HG02759 (cell line): ENCODE results near the gene IGF2BP1.
"Not testable (repeated sequence)": the region's sequence is repeated elsewhere in the genome, so short reads cannot be mapped to it uniquely, and the experiment has no call there.

Experiments
- ATAC-seq: cut with Tn5 transposase; IDR thresholded peaks from one replicate; pipeline ENCODE4 v1.9.1; 2021; ENCODE audit warnings: mild to moderate bottlenecking, moderate library complexity; ENCODE audit not compliant: unreplicated experiment

IGF2BP1 gene

DNA sequence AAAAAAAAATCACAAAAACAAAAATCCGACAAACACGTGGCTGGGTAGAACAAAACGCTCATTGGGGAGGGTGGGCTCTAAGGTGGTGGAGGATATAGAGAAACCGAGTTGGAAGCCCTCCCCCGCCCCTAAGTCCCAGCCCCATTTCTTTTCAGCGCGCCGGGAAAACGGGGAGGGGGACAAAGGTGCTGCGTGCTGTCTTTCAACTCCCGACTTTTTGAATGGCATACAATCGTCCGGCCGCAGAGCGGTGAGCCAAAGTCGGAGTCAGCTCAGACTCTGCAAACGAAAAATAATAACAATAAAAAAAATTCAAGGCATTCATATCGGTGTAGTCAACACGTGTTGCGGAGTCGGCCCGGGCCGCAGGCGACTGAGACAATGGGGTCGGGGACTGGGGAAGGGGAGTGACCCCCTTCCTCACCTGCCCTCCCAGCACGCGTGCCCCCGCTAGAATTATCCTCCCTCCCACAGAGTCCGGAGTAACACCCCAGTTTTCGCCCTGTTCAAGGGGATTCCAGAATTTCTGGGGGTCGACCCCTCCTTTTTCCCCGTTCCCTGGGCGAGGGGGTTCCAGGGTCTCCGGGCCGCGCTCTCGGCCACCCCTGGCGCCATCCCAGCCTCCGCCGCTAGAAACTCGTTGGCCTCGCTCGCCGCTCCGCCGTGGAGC, 1.7 kb upstream of the IGF2BP1 start:
- ATAC-seq = no peak

DNA sequence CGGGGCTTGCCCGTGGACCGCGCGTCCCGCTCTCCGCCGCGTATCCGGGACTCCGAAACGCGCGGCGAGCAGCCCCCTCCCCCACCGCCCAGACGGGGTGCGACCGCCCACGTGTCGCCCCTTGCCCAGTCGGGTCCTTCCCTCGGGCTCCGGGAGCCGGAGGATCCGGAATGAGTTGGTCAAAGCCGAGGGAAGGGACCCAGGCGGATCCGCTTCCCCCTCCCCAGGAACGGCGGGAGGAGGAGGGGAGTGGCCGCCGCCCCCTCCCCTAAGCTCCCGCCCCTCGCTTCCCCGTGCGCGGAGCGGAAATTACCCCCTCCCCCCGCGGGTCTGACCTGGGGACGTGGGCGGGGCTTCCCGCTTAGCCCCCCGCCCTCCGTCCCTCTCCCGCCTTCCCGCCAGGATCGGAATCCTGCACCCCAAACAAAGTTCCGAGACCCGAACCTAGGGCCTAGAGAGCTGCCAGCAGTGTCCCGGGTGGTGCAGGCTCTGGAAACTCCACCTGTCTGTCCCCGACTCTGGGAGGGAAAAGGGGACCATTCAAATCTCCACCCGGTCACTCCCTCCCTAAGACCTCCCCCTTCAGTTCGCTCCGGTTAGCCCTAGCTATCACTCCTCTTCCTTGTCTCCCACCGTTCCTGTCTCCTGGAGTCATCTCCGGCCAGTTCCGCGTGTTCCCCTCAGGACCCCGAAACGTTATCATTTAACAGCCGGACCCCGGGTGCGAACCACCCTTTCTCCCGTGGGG, 1.0 kb upstream of the IGF2BP1 start:
- no peak for ATAC-seq

DNA sequence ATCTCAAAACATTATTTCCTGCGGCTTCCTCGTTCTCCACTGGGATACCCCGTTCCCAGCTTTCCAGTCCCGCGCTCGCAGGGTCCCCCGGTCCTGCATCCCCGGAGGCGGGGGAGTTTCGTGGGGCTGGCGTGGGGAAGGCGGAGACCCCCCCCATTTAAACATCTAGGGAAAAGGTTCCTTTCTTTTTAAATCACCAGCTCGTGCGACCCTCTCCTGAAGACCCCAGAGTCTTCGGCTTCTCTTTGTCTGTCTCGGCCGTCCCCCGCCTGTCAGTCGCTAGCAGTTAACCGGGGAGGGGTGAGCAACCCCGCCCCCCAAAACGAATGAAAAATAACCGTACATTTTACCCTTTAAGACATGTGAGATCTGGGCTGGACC, 473 bp upstream of the IGF2BP1 start:
- no peak for ATAC-seq

DNA sequence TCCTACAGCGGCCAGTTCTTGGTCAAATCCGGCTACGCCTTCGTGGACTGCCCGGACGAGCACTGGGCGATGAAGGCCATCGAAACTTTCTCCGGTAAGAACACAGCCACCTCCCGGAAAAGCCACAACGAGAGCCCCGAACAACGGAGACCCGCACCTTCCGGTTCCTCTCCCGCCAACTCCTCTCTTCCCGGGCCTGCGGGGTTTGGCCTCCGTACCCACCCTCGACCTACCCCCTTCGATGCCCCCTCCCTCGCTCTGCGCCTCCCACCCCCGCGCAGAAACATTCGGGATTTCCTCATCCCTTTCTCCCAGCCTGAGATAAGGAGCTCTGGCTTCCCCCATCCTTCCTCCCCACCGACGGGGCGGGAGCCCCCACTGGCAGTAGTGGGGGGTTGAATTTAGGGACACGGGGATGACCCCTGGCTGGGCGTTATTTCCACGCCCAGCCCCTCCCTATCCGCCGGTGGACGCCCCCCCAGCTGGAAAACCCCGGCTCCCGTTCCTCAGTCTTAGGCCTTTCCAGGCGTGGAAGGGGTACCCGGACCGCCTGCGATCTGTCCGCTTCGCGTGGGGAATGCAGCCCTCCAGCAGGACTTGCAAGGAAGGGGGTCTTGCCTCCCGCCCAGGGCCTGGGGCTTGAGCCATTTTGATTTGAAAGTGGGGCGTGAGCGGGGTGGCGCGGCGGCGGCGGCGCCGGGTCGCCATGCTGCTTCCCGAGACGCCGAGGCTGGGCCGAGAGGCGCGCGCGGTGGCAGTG, 822 bp downstream of the IGF2BP1 start:
- ATAC-seq = no peak

DNA sequence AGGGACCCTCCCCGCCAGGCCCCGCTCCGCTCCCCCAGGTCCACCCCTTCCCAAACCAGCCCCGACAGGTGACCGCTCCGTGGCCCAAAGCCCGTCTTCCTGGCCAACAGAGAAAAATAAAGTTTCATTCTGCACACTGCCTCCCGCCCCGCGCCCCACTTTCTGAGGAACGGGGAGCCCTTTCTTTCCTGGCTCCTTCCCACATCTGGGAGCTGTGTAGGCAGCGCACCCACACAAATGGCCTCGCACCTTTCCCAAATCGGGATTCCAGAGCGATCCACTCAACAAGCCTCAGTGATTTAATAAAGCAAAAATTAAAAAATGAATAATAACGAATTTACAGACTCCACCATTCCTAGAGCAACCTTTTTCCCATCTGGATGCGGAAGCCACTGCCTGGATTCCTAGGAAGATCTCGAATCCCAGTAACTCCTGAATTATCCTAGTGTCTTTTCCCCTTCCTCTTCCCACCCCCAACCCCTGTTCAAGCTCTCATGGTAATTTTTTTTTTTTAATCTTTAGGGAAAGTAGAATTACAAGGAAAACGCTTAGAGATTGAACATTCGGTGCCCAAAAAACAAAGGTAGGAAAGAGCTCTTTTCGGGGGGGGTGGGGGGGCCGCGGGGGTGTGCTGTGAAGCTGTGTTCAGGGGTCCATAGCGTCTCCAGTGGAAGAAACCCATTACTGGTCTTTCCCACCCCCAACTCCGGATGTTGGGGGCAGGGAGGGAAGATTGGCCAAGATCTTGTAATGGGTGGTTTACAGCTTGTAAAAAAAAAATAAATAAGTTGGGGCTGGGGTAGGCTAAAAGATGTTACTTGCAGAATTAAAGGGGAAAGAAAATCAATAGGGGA, 1.6 kb downstream of the IGF2BP1 start:
- no peak for ATAC-seq

DNA sequence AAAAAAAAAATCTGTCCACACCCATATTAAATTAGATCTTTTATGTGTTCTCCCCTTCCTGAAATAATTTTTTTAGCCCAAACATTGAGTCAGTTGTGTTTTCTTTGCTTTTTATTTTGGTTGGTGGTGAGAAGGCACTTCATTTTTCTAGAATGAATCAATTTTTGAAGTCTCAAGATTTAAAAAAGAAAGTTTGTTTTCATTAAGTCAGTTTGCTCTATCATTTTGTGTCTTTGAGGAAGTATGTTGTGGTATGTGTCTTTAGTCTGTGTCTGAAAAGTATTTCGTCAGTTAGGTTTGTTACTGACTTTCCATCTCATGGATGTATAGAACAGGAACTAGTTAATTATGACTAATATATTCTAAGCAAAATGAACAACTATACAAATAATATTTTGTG, 3.8 kb downstream of the IGF2BP1 start:
- no peak for ATAC-seq

DNA sequence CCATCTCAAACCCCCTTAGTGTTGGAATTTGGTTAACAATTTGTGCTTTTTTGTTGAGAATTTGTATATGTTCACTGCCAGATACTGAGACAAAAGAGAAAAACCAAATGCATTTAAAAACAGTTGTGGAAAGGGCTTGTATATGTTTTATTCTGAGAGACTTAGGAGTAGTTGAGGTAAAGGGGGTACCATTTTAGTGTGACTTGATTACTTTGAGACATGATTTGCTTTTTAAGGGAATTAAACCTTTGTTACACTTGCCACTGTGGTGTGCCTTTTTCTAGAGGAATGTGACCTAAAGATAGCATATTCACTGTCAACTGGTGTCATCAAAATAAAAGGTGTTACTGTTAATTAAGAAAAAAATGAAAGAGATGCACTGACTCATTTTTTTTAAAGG, 4.5 kb downstream of the IGF2BP1 start:
- ATAC-seq = no peak

DNA sequence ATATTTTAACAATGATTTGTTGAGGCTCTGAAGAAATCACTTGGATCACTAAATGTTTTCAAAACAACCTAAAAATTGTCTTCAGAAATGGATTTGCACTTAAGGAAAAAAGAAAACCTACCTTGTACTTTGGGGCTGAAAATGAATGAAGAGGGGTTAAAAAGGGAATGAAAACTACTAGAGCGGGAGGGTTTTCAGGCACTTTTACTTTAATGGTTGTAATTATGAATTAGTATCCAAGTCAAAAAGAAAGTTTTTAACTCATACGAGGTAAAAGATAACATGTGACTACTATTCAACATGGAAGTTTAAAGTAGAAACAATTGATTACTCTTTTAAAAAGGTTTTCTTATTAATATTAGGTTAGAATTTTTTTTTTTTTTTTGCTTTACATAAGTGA, 5.1 kb downstream of the IGF2BP1 start:
- ATAC-seq = no peak

DNA sequence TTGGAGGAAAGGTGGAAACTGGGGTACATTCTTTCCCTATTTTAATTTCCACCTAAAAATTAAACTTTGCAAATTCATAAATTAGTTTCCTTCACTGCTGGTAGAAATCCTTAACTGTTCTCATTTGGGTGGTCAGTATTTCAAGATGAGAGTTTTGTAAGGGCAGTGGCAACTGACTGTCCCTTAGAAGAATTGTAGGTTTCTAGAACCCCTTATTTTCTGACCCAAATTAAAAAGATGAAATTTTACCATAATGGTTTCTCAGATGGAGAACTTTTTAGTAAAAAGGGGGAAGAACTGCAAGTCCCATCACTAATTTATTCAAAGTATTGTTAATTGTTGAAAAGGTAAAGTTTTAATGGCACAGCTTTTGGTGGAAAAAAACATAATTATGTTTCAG, 5.6 kb downstream of the IGF2BP1 start:
- ATAC-seq = no peak

DNA sequence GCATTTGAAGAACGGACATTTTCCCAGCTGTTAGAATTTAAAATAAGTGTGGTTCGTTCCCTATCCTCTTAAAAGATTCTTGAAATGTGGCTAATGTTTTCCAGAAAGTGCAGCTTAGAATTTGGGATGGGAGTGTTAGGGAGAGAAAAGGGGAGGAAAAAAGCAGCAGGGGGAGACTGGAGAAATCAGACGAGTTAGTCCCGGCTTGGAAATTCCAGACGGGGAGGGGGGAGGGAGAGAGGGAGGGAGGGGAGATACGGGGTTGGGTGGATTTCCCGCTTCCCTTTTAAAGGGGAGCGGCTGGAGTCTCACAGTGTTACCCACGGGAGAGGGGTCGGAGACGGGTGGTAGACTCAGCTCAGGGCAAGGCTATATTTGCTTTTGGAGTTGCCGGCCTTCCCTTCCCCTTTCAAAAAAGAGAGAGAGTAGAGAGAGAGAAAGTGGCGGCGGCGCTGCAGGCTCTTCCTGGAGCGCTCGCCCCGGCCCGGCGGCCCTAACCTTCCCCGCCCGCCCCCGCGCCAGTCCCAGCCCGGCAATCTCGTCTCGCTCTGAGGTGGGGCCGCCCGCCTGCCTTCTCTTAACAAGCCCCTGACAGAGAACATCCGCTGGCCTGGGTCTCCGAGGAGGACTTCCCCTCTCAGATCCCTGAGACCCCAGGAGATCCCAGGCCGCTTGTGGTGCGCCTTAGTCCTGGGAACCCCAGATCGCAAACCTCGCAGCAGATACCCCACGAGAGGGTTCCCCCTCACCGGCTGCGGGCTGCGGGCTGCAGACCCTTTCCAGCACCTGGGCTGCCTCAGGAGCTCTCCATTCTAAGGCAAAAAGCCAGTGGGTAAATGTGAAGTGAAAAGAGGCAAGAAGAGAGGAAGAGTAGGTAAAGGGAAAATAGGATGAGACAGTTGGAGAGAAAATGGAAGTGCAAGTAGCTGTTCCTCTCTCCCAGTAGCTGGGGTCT, 6.6 kb downstream of the IGF2BP1 start:
- no peak for ATAC-seq

DNA sequence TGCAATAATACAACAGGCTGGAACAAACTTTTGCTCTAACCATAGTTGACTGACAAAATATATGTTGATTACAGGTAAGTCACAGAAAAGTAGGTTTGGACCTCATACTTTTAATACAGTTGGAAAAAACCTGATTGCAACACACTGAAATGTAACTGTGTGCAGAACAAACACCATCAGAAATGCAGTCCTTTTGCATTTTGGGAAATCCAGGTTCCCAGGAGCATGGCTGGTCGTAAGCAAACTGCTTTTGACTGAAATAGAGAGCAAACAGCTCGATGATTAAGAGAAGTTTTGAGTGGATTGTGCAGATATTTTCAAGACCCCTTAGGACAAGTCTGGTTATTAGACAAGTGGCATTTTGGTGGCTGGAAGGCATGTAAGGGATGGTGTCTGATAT, 8.0 kb downstream of the IGF2BP1 start:
- no peak for ATAC-seq

DNA sequence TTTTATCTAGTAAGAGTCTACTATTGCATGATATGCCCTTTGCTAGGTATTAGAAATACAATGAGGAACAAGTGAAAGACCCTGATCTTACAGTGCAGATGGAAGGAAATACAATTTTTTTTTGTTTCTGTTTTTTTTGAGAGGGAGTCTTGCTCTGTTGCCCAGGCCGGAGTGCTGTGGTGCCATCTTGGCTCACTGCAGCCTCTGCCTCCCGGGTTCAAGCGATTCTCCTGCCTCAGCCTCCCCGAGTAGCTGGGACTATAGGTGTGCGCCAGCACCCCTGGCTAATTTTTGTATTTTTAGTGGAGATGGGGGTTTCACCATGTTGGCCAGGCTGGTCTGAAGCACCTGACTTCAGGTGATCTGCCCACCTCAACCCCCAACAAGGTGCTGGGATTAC, 11.7 kb downstream of the IGF2BP1 start:
- not testable (repeated sequence) for ATAC-seq

DNA sequence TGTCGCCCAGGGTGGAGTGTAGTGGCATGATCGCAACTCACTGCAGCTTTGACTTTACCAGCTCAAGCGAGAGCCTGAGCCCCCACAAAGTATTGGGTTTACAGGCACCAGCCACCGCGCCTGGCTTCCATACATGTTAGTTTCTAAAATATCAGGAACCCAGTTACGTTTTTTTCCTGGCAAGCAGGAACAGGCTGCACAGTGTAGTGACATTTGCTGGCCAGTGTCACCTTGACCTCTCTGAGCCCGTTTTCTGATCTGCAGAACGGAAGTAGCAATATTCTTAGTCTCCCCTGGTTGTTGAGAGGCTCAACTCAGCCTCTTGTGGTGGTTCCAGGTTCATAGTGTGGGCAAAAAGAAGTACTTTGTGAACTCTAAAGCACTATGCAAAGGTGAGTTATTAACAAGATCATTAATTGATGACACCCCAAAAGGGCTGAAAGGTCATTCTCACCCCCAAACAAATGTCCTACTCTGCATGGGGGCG, 15.6 kb downstream of the IGF2BP1 start:
- ATAC-seq = no peak

DNA sequence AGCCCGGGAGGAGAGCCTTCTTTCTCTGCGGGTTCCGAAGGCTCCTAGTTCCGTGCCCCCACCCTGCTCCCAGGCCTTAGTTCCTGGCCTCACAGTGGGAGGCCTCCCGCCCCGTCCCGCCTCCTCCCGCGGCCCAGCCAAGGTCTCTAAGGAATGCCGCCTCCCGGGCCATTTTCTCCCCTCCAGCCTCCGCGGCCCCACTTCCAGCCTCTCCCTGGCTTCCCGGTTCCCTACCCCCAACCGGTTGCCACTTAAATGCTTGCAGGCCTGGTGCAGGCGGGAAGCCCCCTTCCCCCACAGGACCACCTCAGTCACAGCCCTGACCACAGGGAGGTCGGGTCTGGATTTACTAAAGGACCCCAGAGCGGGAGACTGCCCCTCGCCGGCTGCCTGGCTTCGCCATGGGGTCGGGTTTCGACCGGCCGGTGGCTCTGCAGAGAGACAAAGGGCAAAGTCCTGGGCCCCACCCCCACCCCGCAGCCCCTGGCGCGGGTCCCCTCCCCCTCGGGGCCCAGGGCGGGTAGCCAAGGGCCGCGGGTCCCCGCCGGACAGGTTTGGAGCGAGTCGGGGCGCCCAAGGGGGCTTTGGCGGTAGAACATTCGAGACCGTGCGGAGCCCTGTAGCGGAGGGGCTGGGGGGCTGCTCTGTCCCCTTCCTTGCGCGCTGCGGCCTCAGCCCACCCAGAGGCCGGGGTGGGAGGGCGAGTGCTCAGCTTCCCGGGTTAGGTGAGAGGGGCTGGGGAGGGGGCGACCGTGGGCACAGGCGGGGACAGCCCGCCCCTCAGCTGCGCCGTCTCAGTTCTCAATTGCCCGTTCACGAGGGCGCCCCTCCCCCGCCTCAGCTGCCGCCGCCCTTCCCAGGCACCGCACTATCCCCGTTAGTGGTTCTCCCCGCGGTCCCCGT, 16.4 kb downstream of the IGF2BP1 start:
- no peak for ATAC-seq

DNA sequence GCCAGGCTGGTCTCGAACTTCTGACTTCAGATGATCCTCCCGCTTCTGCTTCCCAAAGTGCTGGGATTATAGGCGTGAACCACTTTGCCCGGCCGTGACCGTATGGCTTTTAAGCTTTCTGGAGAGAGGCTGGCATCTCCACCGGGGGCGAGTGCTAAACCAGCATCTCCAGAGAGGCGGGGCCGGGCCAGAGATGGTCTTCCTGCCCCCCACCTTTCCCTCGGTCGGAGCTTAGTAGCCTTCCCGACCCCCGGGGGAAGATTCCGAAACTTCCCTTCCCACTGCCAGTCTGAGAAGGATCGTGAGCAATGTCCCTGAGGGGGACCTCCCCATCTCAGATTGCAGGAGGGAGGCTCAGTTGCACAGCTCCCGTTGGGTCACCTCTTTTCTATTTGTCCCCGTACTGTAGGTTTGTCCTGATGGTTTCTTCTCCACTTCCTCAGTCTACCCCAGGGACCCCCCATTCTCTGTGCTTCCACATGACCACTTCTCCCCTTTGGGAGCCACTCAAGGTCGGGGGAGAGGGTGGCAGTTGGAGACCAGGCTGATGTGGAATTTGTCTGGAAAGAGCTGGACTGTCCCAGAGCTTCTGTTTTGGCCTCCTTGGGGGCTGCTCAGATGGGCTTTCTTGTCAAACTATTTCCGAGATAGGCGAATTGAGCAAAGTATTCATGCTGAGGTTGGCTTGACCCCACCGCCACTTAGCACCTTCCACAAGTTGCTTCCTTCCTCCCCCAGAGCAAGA, 18.2 kb downstream of the IGF2BP1 start:
- ATAC-seq = no peak

DNA sequence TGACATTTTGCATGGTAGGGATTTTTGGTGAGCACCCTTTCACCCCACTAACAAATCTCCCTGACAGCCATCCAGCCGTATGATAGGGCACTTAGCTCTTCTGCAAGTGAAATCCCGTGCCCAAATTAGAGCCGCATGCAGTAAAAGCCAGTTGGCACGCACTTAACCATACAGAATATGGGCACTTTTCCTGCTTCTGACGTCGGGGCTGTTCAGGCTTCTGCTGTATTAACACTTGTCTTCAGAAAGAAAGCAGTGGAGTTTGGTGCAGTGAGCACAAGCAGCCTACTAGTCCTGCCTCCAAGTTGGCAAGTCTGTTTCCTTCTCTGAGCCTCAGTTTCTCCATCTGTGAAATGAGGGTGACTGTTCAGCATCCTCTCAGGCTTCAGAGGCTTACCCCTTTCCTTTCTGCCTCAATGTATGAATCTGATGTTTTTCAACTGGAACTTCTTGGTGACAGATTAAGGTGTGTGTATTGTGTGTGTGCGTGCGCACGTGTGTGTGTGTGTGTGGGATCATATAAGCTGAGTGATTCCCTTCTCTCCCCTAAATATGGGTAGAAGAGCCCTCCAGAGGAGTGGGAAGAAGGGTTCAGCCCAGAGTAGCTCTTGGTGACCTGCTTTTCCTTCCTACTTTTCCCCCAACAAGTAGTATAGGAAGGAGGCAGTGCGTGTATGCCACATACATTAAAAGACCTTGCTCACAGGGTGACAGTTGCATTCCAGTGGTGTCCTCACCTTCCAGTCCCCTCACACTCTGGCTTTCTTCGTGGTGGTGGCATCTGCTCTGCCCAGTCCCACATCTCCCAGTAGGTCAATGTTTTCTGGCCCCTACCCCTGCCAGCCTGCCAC, 19.0 kb downstream of the IGF2BP1 start:
- no peak for ATAC-seq

DNA sequence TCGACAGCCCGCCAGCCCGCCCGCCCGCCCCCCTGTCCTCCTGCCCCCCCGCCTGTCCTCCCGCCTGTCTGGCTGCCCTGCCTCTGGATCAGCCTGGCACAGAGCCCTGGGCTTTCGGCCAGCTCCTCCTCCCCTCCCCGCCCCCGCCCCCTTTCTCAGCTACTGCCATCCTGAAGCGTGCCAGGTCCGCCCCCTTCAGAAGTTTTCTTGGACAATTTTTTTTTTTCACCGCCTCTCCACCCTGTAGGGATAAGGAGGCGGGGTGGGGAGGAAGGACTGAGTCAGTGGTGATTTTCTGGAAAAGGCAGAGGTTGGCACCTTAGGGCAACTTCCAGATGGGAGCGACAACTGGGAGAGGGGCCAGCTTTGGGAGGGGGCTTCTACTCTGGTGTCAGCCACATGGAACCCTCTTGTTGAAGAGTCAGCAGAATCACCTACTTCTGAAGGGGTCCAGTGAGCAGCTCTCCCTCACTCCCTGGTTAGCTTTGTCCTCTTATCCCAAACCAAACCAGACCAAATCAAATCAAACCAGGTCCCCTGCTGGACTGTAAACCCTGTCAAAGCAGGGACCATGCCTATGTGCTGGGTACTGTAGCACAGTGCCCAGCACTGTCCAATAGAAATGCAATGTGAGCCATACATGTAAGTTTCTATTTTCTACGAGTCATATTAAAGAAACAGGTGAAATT, 19.7 kb downstream of the IGF2BP1 start:
- ATAC-seq = no peak
